GM23248 (cell line): ENCODE results near the gene MPDZ. TPM values are rescaled to one million over a fixed set of nuclear protein-coding genes. Genes with fewer than 3 reads are reported as not detected.
A peak's percentile ranks its signal among the peaks of the same experiment; 100 is the strongest.

Experiments
- DNase-seq: peaks from one replicate; pipeline ENCODE4 v3.0.0-alpha.2; 2015
- H2AFZ ChIP-seq: fragments of 200-600 bp; sonication (generic); 2 replicates; pipeline ENCODE4 v1.6.1; 2016; ENCODE audit warnings: antibody characterized with exemption
- H3F3A ChIP-seq: fragments of 200-600 bp; sonication (generic); 2 replicates; pipeline ENCODE4 v1.6.1; 2016; ENCODE audit warnings: mild to moderate bottlenecking, antibody characterized with exemption, mixed run types; ENCODE audit not compliant: insufficient read depth
- H3K27ac ChIP-seq: fragments of 200-600 bp; sonication (generic); 2 replicates; pipeline ENCODE4 v1.5.1; 2016; ENCODE audit warnings: mild to moderate bottlenecking
- H3K27me3 ChIP-seq: fragments of 200-600 bp; sonication (generic); replicated peaks from 2 replicates; pipeline ENCODE4 v1.6.1; 2016; ENCODE audit warnings: mild to moderate bottlenecking; ENCODE audit not compliant: insufficient read depth
- H3K36me3 ChIP-seq: fragments of 200-600 bp; sonication (generic); 2 replicates; pipeline ENCODE4 v1.6.1; 2016; ENCODE audit warnings: low read depth, mild to moderate bottlenecking
- H3K4me1 ChIP-seq: fragments of 200-600 bp; sonication (generic); 2 replicates; pipeline ENCODE4 v1.6.1; 2016; ENCODE audit warnings: mild to moderate bottlenecking; ENCODE audit not compliant: insufficient read depth
- H3K4me2 ChIP-seq: fragments of 200-600 bp; sonication (generic); one replicate; pipeline ENCODE4 v1.6.1; 2016; ENCODE audit warnings: mild to moderate bottlenecking; ENCODE audit not compliant: unreplicated experiment
- H3K4me3 ChIP-seq: fragments of 200-600 bp; sonication (generic); 2 replicates; pipeline ENCODE4 v1.5.1; 2016; ENCODE audit warnings: mild to moderate bottlenecking
- H3K79me2 ChIP-seq: fragments of 200-600 bp; sonication (generic); 2 replicates; pipeline ENCODE4 v1.6.1; 2016; ENCODE audit warnings: mild to moderate bottlenecking; ENCODE audit not compliant: insufficient read depth
- H3K9ac ChIP-seq: fragments of 200-600 bp; sonication (generic); 2 replicates; pipeline ENCODE4 v1.6.1; 2016; ENCODE audit warnings: mild to moderate bottlenecking
- H3K9me2 ChIP-seq: fragments of 200-600 bp; sonication (generic); 2 replicates; pipeline ENCODE4 v1.6.1; 2016; ENCODE audit warnings: mixed run types, mild to moderate bottlenecking, moderate library complexity; ENCODE audit not compliant: insufficient read depth
- H3K9me3 ChIP-seq: fragments of 200-600 bp; sonication (generic); one replicate; pipeline ENCODE4 v1.6.1; 2017; ENCODE audit warnings: low read depth
- H4K20me1 ChIP-seq: fragments of 200-600 bp; sonication (generic); 2 replicates; pipeline ENCODE4 v1.6.0; 2016; ENCODE audit not compliant: insufficient read depth
- EZH2 ChIP-seq: fragments of 200-600 bp; sonication (generic); IDR thresholded peaks from 2 replicates; pipeline ENCODE4 v1.6.1; 2018; ENCODE audit warnings: antibody characterized with exemption, mild to moderate bottlenecking; ENCODE audit not compliant: insufficient read depth, poor library complexity, severe bottlenecking
- EZH2phosphoT487 ChIP-seq: fragments of 200-600 bp; sonication (generic); IDR thresholded peaks from 2 replicates; pipeline ENCODE4 v1.6.1; 2018; ENCODE audit warnings: antibody characterized with exemption, moderate library complexity, mild to moderate bottlenecking, low read depth; ENCODE audit not compliant: insufficient read depth
- WGBS, 2 experiments: methylation state at CpG; one replicate each; pipeline ENCODE4 v1.1.6; 2015 to 2017; ENCODE audit warnings: low lambda C conversion rate in 2 of 2, low coverage in 1 of 2; ENCODE audit errors: missing lambda C conversion rate in 2 of 2; 5-methylcytosine and 5-hydroxymethylcytosine counted together
- in situ Hi-C: fragments of 300-500 bp; cut with MboI; formaldehyde crosslinking; loops from 2 replicates; pipeline ENCODE4 v1.15.0; 2020
- polyA plus RNA-seq: library from polyadenylated mRNA; unstranded; fragments of >200 nt; fragmentation: Nextera tagmentation; extraction: Ambion mirVana; gene quantifications from 2 replicates; pipeline ENCODE4 v1.2.1, GENCODE V29; 2016
- total RNA-seq: library from RNA; depleted of rRNA; stranded (reverse); fragments of >200 nt; shearing (Covaris generic); gene quantifications from 2 replicates; pipeline ENCODE4 v1.2.3, GENCODE V29; 2014

MPDZ gene
- total and polyA plus RNA-seq, 2 experiments from 2014 or later: 17.2 to 31.9 TPM

- in situ Hi-C loops: no loop called here
- Histone ChIP-seq H3K9me2 (no peaks in the 10 kb centered on the region), H3K9ac (no peak overlapping the region), H3K36me3 (peaks cover 30% of the 10 kb centered on the region), H2AFZ (no peak overlapping the region), H3K27ac (peak overlapping the region; percentile 34; the same call in 1 of the 2 replicates), H3K79me2 (no peaks in the 10 kb centered on the region), H3K4me1 (peaks cover 23% of the 10 kb centered on the region), H4K20me1 (no peaks in the 10 kb centered on the region), H3K27me3 (no peaks in the 10 kb centered on the region), H3K4me2 (peak overlapping the region; percentile 55), H3F3A (peaks cover 21% of the 10 kb centered on the region), H3K4me3 (peak overlapping the region; percentile 25; the same call in 1 of the 2 replicates), H3K9me3 (no peaks in the 10 kb centered on the region)
- WGBS, 2 experiments: 3 to 6% methylated on average over 3 of the region's 3 CpGs
- TF ChIP-seq EZH2 (no peak), EZH2phosphoT487 (no peak)
- DNase-seq: peak; percentile 73
These were observed 166.3 kb downstream of the MPDZ start for GRCh38 chr9:13113216-13113615.

DNA sequence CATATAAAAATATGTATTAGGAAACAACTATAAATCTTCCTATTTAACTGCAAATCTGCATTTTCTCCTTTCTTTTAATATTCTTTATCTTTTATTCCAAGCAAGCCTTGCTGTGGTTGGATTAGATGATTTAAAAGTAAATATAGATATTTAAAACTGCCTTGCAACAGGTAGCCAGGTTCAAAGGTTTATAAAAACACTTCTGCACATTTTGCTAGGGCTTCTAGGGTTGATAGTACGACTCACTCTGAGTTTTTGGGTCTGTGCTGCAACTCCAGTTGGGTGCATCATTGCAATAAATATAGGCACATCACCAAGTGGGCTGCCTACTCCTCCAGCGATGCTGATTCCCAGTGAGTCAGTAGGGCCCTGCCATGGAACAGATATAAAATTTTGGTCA lies 167.7 kb downstream of the MPDZ start:
- no peaks in the 10 kb centered on the region for H4K20me1 ChIP-seq
- no peak overlapping the region for H2AFZ ChIP-seq
- TF ChIP-seq EZH2phosphoT487 (no peak), EZH2 (no peak)
- H3K9me2 ChIP-seq: no peaks in the 10 kb centered on the region
- in situ Hi-C loops: no loop called here
- H3K4me3 ChIP-seq: no peak overlapping the region
- H3K79me2 ChIP-seq: no peaks in the 10 kb centered on the region
- WGBS, 2 experiments: 77 to 86% methylated on average over 2 of the region's 2 CpGs
- H3K27me3 ChIP-seq: no peaks in the 10 kb centered on the region
- no peak overlapping the region for H3K27ac ChIP-seq
- peaks cover 21% of the 10 kb centered on the region for H3F3A ChIP-seq
- H3K9me3 ChIP-seq: no peaks in the 10 kb centered on the region
- peak; percentile 10 for DNase-seq
- peaks cover 23% of the 10 kb centered on the region for H3K4me1 ChIP-seq
- H3K4me2 ChIP-seq: no peak overlapping the region
- no peak overlapping the region for H3K9ac ChIP-seq
- H3K36me3 ChIP-seq: peaks cover 34% of the 10 kb centered on the region

GRCh38 chr9:13110766-13111417 lies 168.6 kb downstream of the MPDZ start:
- Histone ChIP-seq H3K4me1 (peaks cover 23% of the 10 kb centered on the region), H3K9me3 (no peaks in the 10 kb centered on the region), H3F3A (peaks cover 21% of the 10 kb centered on the region), H3K36me3 (peaks cover 43% of the 10 kb centered on the region), H3K27me3 (no peaks in the 10 kb centered on the region), H3K27ac (no peak overlapping the region), H3K9ac (no peak overlapping the region), H3K79me2 (no peaks in the 10 kb centered on the region), H3K4me2 (no peak overlapping the region), H3K9me2 (no peaks in the 10 kb centered on the region), H4K20me1 (no peaks in the 10 kb centered on the region), H3K4me3 (no peak overlapping the region), H2AFZ (no peak overlapping the region)
- DNase-seq: peak; percentile 52
- no peak for TF ChIP-seq EZH2
- TF ChIP-seq EZH2phosphoT487: no peak
- in situ Hi-C loops: no loop called here
- 11 to 17% methylated on average over 3 of the region's 3 CpGs for WGBS, 2 experiments

DNA sequence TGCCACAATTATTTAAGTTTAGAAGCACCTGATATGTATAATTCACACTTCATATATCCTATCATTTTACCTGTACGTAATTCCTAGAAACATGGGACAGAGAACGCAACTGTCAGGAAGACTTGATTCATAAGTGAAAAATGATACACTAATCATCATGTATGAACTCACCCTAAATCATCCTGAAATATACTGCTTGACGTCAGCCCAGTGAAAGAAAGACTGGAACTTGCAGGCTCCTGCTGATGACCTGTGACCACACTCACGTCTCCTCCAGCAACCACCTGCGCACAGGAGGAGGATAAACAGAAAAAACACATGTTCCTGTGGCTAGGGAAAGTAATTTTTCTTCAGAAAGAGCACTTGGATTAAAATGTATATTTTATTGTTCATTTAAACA lies 169.7 kb downstream of the MPDZ start:
- H3K27ac ChIP-seq: no peak overlapping the region
- no peak for TF ChIP-seq EZH2phosphoT487
- no peak for TF ChIP-seq EZH2
- DNase-seq: no peak
- H3K4me3 ChIP-seq: no peak overlapping the region
- no peaks in the 10 kb centered on the region for H3K27me3 ChIP-seq
- no peaks in the 10 kb centered on the region for H3K9me2 ChIP-seq
- no peaks in the 10 kb centered on the region for H4K20me1 ChIP-seq
- H3K9ac ChIP-seq: no peak overlapping the region
- no peaks in the 10 kb centered on the region for H3K79me2 ChIP-seq
- H3K36me3 ChIP-seq: peaks cover 54% of the 10 kb centered on the region
- in situ Hi-C loops: no loop called here
- 90 to 94% methylated on average over 5 of the region's 5 CpGs for WGBS, 2 experiments
- H3F3A ChIP-seq: peaks cover 21% of the 10 kb centered on the region
- H3K4me1 ChIP-seq: peaks cover 23% of the 10 kb centered on the region
- no peak overlapping the region for H2AFZ ChIP-seq
- no peak overlapping the region for H3K4me2 ChIP-seq
- no peaks in the 10 kb centered on the region for H3K9me3 ChIP-seq
